GM18517 (cell line): ENCODE measurements around the gene KIF26A.
"Not testable (repeated sequence)": the region's sequence is repeated elsewhere in the genome, so short reads cannot be mapped to it uniquely, and the experiment has no call there.

Source experiments
- ATAC-seq: cut with Tn5 transposase; IDR thresholded peaks from one replicate; pipeline ENCODE4 v1.9.1; 2021; ENCODE audit warnings: mild to moderate bottlenecking, moderate library complexity; ENCODE audit not compliant: unreplicated experiment

The KIF26A gene

DNA sequence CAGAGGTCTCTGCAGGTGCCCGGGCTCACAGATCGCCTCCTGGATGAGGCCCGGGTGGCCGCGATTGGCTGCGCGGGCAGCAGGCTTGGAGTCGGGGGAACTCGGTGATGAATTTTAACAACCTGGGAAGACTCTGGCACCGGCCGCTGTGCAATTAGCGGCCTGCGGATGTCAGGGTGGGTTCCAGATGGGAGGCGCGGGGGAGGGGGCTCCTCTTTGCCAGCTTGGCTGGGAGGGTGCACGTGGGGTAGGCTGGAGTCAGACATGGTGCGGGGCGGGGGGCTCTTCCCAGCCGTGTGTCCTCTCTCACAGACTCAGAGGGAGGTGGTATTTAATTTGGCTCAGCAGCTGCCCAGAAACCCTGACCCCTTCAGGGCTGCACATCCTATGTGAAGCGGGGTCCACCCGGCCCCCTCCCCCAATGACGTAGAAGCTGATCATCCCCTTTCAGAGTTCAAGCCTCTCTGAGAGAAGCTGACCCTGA, 81.4 kb downstream of the KIF26A start:
- ATAC-seq: no peak

DNA sequence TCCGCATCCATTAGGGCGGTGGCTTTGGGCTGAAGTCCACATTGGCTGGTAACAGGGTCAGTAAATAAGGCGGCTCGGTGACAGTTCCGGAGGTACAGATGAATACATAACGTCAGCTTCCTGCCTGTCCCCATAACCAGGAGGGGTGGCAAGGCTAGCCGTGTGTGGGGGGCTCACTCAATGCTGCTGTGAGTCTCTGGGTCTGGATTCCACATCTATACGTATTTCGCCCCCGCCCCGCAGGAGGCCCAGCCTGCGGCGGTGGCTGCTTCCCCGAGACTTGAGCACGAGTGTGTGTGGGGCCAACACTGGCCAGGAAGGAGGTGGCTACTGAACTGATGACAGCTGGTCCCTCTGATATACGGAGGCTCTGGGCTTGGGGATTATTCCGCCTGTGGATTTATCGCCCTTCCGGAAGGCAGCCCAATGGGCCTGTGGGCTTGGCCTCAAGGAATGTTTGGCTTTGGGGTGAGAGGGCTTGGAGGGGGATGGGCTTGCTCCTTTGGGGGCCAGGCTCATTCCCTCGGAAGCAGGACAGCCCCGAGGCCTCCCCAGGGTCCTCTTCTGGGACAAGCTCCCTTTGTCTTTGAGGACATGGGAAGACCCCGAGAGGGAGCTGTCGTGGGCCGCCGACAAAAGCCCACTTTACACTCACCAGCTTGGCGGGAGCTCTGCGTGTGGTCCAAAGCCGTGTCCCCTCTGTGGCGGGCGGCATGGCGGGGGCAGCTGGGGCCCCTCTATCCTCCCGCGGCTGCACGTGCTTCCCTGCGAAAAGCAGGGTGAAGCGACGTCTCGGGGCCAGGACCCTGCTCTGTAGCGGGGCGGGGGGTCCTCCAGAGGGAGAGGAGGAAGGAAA, 82.1 kb downstream of the KIF26A start:
- no peak for ATAC-seq

- no peak for ATAC-seq
Observed at GRCh38 chr14:104221071-104221625, 82.8 kb downstream of the KIF26A start.

GRCh38 chr14:104221636-104222369, 83.4 kb downstream of the KIF26A start:
- no peak for ATAC-seq

GRCh38 chr14:104222396-104223036, 84.1 kb downstream of the KIF26A start:
- ATAC-seq: no peak

DNA sequence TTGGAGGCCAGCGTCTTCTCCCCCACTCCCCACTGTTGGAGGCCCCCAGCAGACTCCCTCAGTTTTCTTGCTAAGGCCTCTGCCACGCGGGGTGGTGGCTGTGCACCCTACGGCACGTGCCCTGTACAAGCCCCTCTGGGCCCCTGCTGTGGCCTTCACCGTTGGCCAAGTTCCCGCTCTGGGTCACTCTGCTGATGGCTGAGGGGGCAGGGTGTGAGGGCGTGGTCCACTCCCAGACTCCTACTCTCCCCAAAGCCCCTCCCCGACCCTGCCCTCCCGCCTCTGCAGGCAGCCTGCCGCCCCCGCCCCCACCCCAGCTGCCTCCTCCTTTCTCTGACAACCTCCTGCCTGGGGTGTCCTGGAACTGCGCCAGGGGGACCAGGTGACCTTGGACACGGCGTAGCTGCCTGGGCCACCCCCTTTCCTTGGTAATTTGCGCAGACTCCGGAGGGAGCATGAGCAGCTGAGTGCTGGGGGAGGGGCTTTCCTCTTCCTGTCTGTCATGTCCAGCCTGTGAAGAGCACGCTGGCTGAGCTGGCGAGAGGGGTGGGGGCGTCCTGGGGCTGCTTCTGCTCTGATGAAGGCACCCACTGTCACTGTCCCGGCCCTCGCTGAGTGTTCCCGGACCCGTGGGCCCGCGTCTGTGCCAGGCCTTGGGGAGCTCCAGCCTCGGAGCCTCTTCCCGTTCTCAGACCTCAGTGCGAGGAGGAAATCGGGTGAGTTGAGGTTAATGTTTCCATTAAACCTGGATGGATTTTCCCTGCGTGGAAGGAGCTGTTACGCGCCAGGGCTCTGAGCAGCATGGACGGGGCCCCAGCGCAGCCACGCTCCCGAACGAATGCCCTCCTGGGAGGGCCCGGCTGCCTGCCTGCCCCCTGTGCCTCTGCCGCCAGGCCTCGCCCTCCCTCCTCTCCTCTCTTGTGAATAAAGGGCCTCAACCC, 85.0 kb downstream of the KIF26A start:
- ATAC-seq: no peak

- ATAC-seq: no peak
Observed at GRCh38 chr14:104224131-104224505, 85.7 kb downstream of the KIF26A start.

DNA sequence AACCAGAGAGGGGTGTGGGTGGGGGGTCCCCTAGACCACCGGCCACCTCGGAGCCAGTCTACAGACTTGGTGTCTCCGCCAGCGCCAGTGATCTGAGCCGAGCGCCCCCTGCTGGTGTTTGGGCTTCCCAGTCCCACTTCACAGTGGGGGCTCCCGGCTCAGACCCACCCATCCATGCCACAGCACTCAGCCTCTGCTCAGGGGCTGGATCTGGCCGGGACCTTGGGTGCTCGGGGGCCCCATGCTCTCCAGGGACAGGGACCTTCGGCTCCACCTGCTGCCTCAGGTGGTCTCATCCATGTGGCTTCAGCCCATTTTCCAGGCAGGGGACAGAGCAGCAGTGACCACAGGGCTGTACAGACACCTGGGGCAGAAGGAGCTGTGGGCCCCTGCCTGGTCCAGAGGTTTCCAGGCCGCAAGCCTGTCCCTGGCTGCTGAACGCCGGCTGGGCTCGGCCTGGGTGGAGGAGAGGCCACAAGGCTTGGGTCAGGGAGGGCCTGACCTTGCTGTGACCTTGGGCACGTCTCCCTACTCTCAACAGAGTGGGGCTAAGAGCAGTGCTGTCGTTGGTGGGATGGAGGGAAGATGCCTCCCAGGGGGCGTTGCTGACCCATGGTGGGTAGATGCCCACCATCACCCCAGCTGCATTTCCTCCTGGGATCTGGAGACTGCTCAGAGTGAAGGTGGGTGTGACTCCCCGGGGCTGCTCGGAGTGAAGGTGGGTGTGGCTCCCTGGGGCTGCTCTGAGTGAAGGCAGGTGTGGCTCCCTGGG, 86.3 kb downstream of the KIF26A start:
- ATAC-seq: no peak

DNA sequence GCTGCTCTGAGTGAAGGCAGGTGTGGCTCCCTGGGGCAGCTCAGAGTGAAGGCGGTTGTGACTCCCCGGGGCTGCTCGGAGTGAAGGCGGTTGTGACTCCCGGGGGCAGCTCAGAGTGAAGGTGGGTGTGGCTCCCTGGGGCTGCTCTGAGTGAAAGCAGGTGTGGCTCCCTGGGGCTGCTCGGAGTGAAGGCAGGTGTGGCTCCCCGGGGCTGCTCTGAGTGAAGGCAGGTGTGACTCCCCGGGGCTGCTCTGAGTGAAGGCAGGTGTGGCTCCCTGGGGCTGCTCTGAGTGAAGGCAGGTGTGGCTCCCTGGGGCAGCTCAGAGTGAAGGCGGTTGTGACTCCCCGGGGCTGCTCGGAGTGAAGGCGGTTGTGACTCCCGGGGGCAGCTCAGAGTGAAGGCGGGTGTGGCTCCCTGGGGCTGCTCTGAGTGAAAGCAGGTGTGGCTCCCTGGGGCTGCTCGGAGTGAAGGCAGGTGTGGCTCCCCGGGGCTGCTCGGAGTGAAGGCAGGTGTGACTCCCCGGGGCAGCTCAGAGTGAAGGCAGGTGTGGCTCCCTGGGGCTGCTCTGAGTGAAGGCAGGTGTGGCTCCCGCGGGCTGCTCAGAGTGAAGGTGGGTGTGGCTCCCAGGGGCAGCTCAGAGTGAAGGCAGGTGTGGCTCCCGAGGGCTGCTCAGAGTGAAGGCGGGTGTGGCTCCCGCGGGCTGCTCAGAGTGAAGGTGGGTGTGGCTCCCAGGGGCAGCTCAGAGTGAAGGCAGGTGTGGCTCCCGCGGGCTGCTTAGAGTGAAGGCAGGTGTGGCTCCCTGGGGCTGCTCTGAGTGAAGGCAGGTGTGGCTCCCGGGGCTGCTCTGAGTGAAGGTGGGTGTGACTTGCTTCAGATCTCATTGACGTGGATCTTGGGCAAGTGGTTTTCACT, 87.1 kb downstream of the KIF26A start:
- not testable (repeated sequence) for ATAC-seq

DNA sequence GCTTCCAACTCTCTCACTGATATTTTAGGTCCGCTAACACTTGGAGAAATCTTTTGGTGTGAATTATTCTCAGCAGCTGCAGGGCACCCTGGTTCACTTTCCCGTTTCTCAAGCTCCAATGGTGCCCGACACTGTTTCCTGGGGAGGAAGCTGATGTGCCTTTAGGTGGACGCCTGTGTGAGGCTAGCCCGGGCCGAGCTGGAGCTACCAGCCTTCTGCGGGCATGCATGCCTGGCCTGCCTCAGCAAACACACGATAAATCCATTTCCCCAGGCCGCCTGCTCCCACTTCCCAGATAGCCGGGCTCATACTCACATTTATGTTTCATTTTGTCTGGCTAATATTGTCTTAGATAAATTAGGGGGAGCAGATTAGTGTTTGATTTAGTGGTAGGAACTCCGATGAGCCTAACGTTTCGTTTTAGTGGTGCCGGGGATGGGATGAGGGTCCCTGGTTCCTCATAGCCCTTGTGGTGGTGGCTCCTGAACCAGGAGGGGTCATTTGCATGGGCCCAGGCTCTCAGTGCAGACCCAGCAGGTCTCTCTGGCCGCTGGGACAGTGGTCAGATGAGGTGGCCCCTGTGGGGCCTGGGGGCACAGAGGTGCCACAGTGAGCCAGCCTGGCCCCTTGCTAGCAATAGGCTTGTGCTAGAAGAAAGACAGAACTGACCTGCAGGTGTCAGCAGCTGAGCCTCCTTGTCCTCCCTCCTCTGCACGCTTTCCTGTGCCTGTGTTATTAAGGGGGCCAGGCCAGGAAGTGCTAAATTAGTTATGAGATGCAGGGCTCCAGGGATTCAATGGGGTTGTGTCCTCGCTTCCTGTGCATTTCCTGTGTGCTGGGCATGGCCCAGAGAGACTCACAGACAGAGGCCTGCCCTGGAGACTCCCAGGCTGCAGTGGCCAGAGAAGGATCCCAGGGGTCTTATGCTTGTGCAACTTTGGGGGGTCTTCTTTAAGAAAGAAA, 88.3 kb downstream of the KIF26A start:
- ATAC-seq: no peak

DNA sequence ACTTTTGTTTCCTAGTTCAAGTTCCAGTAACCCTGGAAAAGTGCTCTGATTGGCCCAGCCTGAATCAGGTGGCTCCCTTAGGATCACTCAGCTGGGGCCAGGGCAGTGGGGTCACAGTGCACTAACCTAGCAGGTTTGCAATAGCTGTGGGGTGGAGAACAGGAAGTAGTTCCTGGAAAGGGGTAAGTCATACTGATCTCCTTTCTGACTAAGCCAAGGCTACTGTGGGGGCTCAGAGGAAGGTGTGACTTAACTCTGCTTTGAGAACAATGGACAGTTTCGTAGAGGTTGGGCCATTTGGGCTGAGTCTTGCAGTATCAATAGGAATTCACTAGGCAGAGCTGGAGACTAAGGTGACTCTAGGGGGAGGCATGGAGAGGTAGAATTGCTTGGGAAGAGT, 89.4 kb downstream of the KIF26A start:
- ATAC-seq: no peak

GRCh38 chr14:104228221-104228620, 89.8 kb downstream of the KIF26A start:
- no peak for ATAC-seq

- no peak for ATAC-seq
Observed at GRCh38 chr14:104228716-104229533, 90.5 kb downstream of the KIF26A start.

- no peak for ATAC-seq
Observed at GRCh38 chr14:104229534-104230055, 91.2 kb downstream of the KIF26A start.

DNA sequence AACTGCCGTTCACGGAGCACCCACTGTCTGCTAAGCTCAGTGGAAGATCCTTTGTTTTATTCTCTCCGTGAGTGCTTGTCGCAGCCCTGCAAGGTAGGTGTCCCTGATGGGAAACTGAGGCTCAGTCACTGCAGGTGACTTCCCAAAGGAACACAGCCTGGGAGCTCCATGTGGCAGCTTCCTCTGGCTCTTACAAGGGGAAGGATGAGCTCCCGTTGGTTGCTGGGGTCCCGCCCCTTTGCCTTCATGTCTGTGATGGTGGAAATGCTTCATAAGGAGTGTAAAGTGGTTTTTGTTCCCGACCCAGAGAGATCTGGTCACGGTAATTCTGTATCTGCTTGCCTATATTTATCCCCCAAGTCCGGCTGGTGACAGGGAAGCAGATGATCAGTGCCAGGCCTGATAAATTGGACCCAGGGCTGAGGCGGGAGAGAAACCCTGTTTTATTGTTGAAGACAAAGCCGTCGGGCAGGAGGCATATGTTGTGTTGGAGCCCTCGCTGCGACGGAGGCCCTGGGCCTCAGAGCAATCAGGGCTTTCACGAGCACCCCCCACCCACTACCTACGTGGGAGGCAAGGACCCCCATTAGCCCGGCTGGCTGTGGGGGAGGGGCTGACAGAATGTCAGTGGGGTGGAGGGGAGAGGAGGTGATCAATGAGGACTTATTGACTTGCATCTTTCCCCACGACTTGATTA, 91.9 kb downstream of the KIF26A start:
- no peak for ATAC-seq
